CD4-positive, alpha-beta T cell treated with Interleukin-15 for 1 hour (primary cell): ENCODE results near the gene CAMK1D.
A peak's percentile ranks its signal among the peaks of the same experiment; 100 is the strongest.
"Not testable (repeated sequence)": the region's sequence is repeated elsewhere in the genome, so short reads cannot be mapped to it uniquely, and the experiment has no call there.

Experiments
- DNase-seq: peaks from one replicate; pipeline ENCODE4 v3.0.0-alpha.2; 2020

CAMK1D gene

GRCh38 chr10:12710157-12710556 lies 360.8 kb downstream of the CAMK1D start:
- DNase-seq, result no peak

- DNase-seq, result peak; percentile 57
Measured at GRCh38 chr10:12710594-12711349, 361.4 kb downstream of the CAMK1D start.

- DNase-seq, result no peak
Measured at GRCh38 chr10:12711350-12711708, 362.0 kb downstream of the CAMK1D start.

- DNase-seq, result no peak
Measured at GRCh38 chr10:12712293-12712983, 363.1 kb downstream of the CAMK1D start.

GRCh38 chr10:12712984-12713316 lies 363.6 kb downstream of the CAMK1D start:
- DNase-seq, result not testable (repeated sequence)

GRCh38 chr10:12716042-12716441 lies 366.7 kb downstream of the CAMK1D start:
- DNase-seq, result no peak

- DNase-seq, result no peak
Measured at GRCh38 chr10:12717981-12718707, 368.8 kb downstream of the CAMK1D start.

GRCh38 chr10:12719365-12719764 lies 370.0 kb downstream of the CAMK1D start:
- DNase-seq, result no peak

GRCh38 chr10:12720217-12720981 lies 371.1 kb downstream of the CAMK1D start:
- DNase-seq, result no peak

GRCh38 chr10:12721334-12721733 lies 372.0 kb downstream of the CAMK1D start:
- DNase-seq, result no peak

GRCh38 chr10:12723220-12723619 lies 373.9 kb downstream of the CAMK1D start:
- no peak for DNase-seq

GRCh38 chr10:12724807-12725579 lies 375.6 kb downstream of the CAMK1D start:
- DNase-seq, result no peak

- not testable (repeated sequence) for DNase-seq
Measured at GRCh38 chr10:12725580-12725888, 376.2 kb downstream of the CAMK1D start.

- DNase-seq, result no peak
Measured at GRCh38 chr10:12726971-12727831, 377.9 kb downstream of the CAMK1D start.

GRCh38 chr10:12727832-12728215 lies 378.5 kb downstream of the CAMK1D start:
- DNase-seq, result no peak

- no peak for DNase-seq
Measured at GRCh38 chr10:12728494-12728893, 379.1 kb downstream of the CAMK1D start.

- DNase-seq, result no peak
Measured at GRCh38 chr10:12729885-12730284, 380.5 kb downstream of the CAMK1D start.

- DNase-seq, result no peak
Measured at GRCh38 chr10:12730809-12731519, 381.6 kb downstream of the CAMK1D start.

- no peak for DNase-seq
Measured at GRCh38 chr10:12733271-12733670, 383.9 kb downstream of the CAMK1D start.

GRCh38 chr10:12735843-12736462 lies 386.6 kb downstream of the CAMK1D start:
- DNase-seq, result no peak
